Thyroid gland (tissue), 4 donors: ENCODE measurements around the gene SERPINA3. TPM values are rescaled to one million over a fixed set of nuclear protein-coding genes. Genes with fewer than 3 reads are reported as not detected.

Source experiments
- DNase-seq, 2 donors: peaks; one replicate each; pipeline ENCODE4 v3.0.0-alpha.2; 2019
- H3K27ac ChIP-seq, 3 donors: fragments of 200-600 bp; sonication (generic); 1 replicate in 2 of 3; 2 replicates in 1 of 3; pipeline ENCODE4 v1.5.1; 2016 to 2019; ENCODE audit warnings: mild to moderate bottlenecking in 1 of 3, moderate library complexity in 1 of 3
- H3K27me3 ChIP-seq: fragments of 200-600 bp; sonication (generic); one replicate; pipeline ENCODE4 v1.5.1; 2019
- H3K36me3 ChIP-seq, 2 donors: fragments of 200-600 bp; sonication (generic); one replicate each; pipeline ENCODE4 v1.5.1; 2016 to 2019
- H3K4me1 ChIP-seq, 2 donors: fragments of 200-600 bp; sonication (generic); one replicate each; pipeline ENCODE4 v1.5.1; 2017 to 2019
- H3K4me3 ChIP-seq, 3 donors: fragments of 200-600 bp; sonication (generic); replicated peaks in 1 of 3; 1 replicate in 2 of 3; 2 replicates in 1 of 3; pipeline ENCODE4 v1.5.1; 2016; ENCODE audit warnings: mild to moderate bottlenecking in 1 of 3
- H3K9me3 ChIP-seq: fragments of 200-600 bp; sonication (generic); one replicate; pipeline ENCODE4 v1.5.1; 2017
- POLR2A ChIP-seq, 2 donors: fragments of 450-650 bp; IDR thresholded peaks; one replicate each; pipeline ENCODE4 v1.6.1; 2017; ENCODE audit warnings: antibody characterized with exemption in 2 of 2, mild to moderate bottlenecking in 2 of 2, moderate library complexity in 1 of 2
- WGBS, 2 donors: methylation state at CpG; one replicate each; pipeline ENCODE4 v1.1.5; 2017; 5-methylcytosine and 5-hydroxymethylcytosine counted together
- intact Hi-C: fragments of 100-400 bp; cut with DNase I; formaldehyde crosslinking; loops from one replicate; pipeline ENCODE4 v1.15.1; 2023
- total RNA-seq, 4 donors: library from RNA; depleted of rRNA; stranded (reverse); fragments of >200 nt; gene quantifications; one replicate each; pipeline ENCODE4 v1.2.3, GENCODE V29; 2016
- TF ChIP-seq, protein P1 (sequence below), 6 experiments: fragments of 200-600 bp in 3 of 6; fragments of 450-650 bp in 3 of 6; sonication (generic) in 3 of 6; IDR thresholded peaks; one replicate each; pipeline ENCODE4 v1.5.1; 2016 to 2019; ENCODE audit warnings: antibody characterized with exemption in 6 of 6, mild to moderate bottlenecking in 2 of 6, inconsistent platforms in 1 of 6, moderate library complexity in 1 of 6

Gene SERPINA3
- total RNA-seq, 4 donors from 2014 or later: 16.3 to 200 (median 91.1) TPM

DNA sequence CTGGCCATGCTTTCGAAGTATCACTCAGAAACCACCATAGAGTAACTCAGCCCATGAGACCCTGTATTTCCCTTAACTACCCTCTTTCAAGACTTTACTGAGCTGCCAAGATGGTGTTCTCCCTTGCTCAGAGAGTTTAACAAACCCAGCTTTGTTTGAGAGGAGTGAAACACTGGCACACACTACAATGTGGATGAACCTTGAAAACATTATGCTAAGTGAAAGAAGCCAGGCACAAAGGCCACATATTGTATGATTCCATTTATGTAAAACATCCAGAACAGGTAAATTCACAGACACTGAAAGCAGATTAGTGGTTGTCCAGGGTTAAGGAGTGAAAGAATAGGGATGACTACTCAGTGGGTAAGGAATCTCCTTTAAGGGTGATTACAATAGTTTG is 18.9 kb downstream of the SERPINA3 start:
- Histone ChIP-seq H3K4me1 (no peaks in the 10 kb centered on the region), H3K36me3 (no peaks in the 10 kb centered on the region), H3K9me3 (no peaks in the 10 kb centered on the region), H3K4me3 (no peak overlapping the region), H3K27me3 (no peaks in the 10 kb centered on the region), H3K27ac (no peak overlapping the region)
- intact Hi-C loops: no loop called here
- TF ChIP-seq POLR2A (IDR thresholded peaks at IDR 0.05): no peak
- TF ChIP-seq, protein P1, sequence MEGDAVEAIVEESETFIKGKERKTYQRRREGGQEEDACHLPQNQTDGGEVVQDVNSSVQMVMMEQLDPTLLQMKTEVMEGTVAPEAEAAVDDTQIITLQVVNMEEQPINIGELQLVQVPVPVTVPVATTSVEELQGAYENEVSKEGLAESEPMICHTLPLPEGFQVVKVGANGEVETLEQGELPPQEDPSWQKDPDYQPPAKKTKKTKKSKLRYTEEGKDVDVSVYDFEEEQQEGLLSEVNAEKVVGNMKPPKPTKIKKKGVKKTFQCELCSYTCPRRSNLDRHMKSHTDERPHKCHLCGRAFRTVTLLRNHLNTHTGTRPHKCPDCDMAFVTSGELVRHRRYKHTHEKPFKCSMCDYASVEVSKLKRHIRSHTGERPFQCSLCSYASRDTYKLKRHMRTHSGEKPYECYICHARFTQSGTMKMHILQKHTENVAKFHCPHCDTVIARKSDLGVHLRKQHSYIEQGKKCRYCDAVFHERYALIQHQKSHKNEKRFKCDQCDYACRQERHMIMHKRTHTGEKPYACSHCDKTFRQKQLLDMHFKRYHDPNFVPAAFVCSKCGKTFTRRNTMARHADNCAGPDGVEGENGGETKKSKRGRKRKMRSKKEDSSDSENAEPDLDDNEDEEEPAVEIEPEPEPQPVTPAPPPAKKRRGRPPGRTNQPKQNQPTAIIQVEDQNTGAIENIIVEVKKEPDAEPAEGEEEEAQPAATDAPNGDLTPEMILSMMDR (IDR thresholded peaks at IDR 0.05): no peak
- DNase-seq: no peak
- 85 to 100% methylated on average over 1 of the region's 1 CpG for WGBS, 2 donors

- no peaks in the 10 kb centered on the region for H3K36me3 ChIP-seq
- intact Hi-C loops: no loop called here
- TF ChIP-seq, protein P1 (IDR thresholded peaks at IDR 0.05): no peak
- no peak for TF ChIP-seq POLR2A (IDR thresholded peaks at IDR 0.05)
- no peaks in the 10 kb centered on the region for H3K9me3 ChIP-seq
- H3K27me3 ChIP-seq: no peaks in the 10 kb centered on the region
- no peak overlapping the region for H3K27ac ChIP-seq
- no peak for DNase-seq
- no peak overlapping the region for H3K4me3 ChIP-seq
- H3K4me1 ChIP-seq: no peaks in the 10 kb centered on the region
- WGBS, 2 donors: 83 to 94% methylated on average over 6 to 7 of the region's 7 CpGs
These were observed 19.5 kb downstream of the SERPINA3 start for GRCh38 chr14:94631536-94632304.

DNA sequence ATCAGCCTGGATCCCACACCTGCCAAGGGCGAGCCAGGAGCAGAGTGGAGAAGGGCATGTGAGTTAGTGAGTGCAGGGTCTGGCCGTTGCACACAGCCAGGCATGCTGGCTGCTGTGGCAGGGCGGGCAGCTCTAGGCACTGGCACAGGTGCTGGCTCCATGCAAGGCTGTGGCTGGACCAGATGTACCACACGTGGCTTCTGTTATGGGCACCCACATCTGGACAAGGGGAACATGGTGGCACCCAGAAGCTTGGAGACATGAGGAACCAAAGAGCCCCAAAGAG is 20.1 kb downstream of the SERPINA3 start:
- Histone ChIP-seq H3K27me3 (no peaks in the 10 kb centered on the region), H3K4me1 (no peaks in the 10 kb centered on the region), H3K27ac (no peak overlapping the region), H3K9me3 (no peaks in the 10 kb centered on the region), H3K36me3 (no peaks in the 10 kb centered on the region), H3K4me3 (no peak overlapping the region)
- intact Hi-C loops: no loop called here
- no peak for DNase-seq
- WGBS, 2 donors: 86 to 89% methylated on average over 2 to 4 of the region's 4 CpGs
- TF ChIP-seq, protein P1 (IDR thresholded peaks at IDR 0.05): no peak
- no peak for TF ChIP-seq POLR2A (IDR thresholded peaks at IDR 0.05)

DNA sequence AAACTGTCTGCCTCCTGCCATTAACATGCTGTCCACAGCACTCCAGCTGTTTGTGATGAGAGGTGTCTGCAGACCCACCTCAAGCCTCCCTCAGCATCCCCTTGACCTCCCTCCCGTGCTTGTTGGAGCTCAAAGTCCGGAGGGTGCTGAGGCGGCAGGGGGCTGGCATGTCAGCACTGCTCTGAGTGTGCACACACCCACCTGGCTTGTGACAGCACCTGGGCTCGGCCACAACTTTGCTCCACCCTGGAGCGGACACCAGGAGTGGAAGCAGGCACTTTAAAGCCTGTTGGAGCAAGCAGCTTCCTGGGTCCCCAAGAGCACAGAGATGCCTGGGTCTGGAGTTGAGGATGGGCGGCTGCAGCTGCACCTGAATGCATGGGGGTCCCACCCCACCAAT is 20.9 kb downstream of the SERPINA3 start:
- 62 to 65% methylated on average over 4 to 6 of the region's 6 CpGs for WGBS, 2 donors
- intact Hi-C loops: no loop called here
- Histone ChIP-seq H3K4me3 (no peak overlapping the region), H3K4me1 (no peaks in the 10 kb centered on the region), H3K27ac (no peak overlapping the region), H3K9me3 (no peaks in the 10 kb centered on the region), H3K27me3 (no peaks in the 10 kb centered on the region), H3K36me3 (no peaks in the 10 kb centered on the region)
- no peak for TF ChIP-seq POLR2A (IDR thresholded peaks at IDR 0.05)
- TF ChIP-seq, protein P1 (IDR thresholded peaks at IDR 0.05): no peak
- DNase-seq: no peak

GRCh38 chr14:94635154-94635553 is 23.0 kb downstream of the SERPINA3 start:
- Histone ChIP-seq H3K36me3 (no peaks in the 10 kb centered on the region), H3K27ac (no peak overlapping the region), H3K27me3 (no peaks in the 10 kb centered on the region), H3K4me1 (no peaks in the 10 kb centered on the region), H3K9me3 (no peaks in the 10 kb centered on the region), H3K4me3 (no peak overlapping the region)
- no peak for TF ChIP-seq POLR2A (IDR thresholded peaks at IDR 0.05)
- TF ChIP-seq, protein P1 (IDR thresholded peaks at IDR 0.05): no peak
- WGBS, 2 donors: 20 to 31% methylated on average over 1 of the region's 1 CpG
- DNase-seq: no peak
- intact Hi-C loops: no loop called here
